Epithelial cell of proximal tubule (primary cell): ENCODE measurements around the gene COG6. TPM values are rescaled to one million over a fixed set of nuclear protein-coding genes. Genes with fewer than 3 reads are reported as not detected.

Experiments used
- DNase-seq: peaks from one replicate; pipeline ENCODE4 v3.0.0-alpha.2; 2011; ENCODE audit warnings: low read depth
- H3K4me3 ChIP-seq: 2 replicates; pipeline ENCODE4 v1.5.1; 2011; ENCODE audit warnings: low read depth, mild to moderate bottlenecking, low read length
- CTCF ChIP-seq: conservative IDR thresholded peaks from 2 replicates; pipeline ENCODE4 v1.5.1; 2012; ENCODE audit warnings: low read depth, mild to moderate bottlenecking, low read length
- total RNA-seq: library from RNA; depleted of rRNA; stranded (reverse); fragments of >200 nt; gene quantifications from 2 replicates; pipeline ENCODE4 v1.2.3, GENCODE V29; 2015

Gene COG6
- total RNA-seq, 1 donor from 2014 or later: 14.7 TPM

- TF ChIP-seq CTCF: no peak
- H3K4me3 ChIP-seq: no peak overlapping the region
- DNase-seq: no peak
Observed at GRCh38 chr13:39675904-39676303, 20.4 kb downstream of the COG6 start.

- peak; percentile 16 for DNase-seq
Observed at GRCh38 chr13:39676315-39676876, 20.9 kb downstream of the COG6 start.

GRCh38 chr13:39682310-39682709 lies 26.8 kb downstream of the COG6 start:
- no peak for DNase-seq
- TF ChIP-seq CTCF: no peak
- no peak overlapping the region for H3K4me3 ChIP-seq

More at GRCh38 chr13:39676315-39676876, 20.9 kb downstream of the COG6 start:
- peak; percentile 46 for TF ChIP-seq CTCF
- no peak overlapping the region for H3K4me3 ChIP-seq

GRCh38 chr13:39682788-39683187 lies 27.3 kb downstream of the COG6 start:
- no peak overlapping the region for H3K4me3 ChIP-seq
- TF ChIP-seq CTCF: no peak
- DNase-seq: no peak

GRCh38 chr13:39684531-39685137 lies 29.2 kb downstream of the COG6 start:
- no peak overlapping the region for H3K4me3 ChIP-seq
- DNase-seq: no peak
- no peak for TF ChIP-seq CTCF

GRCh38 chr13:39685652-39686051 lies 30.2 kb downstream of the COG6 start:
- H3K4me3 ChIP-seq: no peak overlapping the region
- DNase-seq: no peak
- no peak for TF ChIP-seq CTCF

DNA sequence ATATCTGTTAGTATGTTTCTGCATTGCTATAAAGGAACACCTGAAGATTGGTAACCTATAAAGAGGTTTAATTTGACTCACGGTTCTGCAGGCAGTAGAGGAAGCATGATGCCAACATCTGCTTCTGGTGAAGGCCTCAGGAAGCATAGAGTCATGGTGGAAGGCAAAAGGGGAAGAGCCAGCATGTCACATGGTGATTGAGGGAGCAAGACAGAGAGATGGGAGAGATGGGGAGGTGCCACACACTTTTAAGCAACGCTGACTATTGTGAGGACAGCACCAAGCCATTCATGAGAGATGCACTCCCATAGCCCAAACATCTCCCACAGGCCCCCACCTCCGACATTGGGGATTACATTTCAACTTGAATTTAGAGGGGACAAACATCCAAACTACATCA lies 32.8 kb downstream of the COG6 start:
- H3K4me3 ChIP-seq: no peak overlapping the region
- no peak for DNase-seq
- TF ChIP-seq CTCF: no peak
